Ishikawa (cell line): Measurements from ENCODE around the gene HDGFL2.

Experiments
- CEBPB ChIP-seq: IDR thresholded peaks from 2 replicates; pipeline ENCODE4 v1.6.1; 2012
- CREB1 ChIP-seq: IDR thresholded peaks from 2 replicates; pipeline ENCODE4 v1.6.1; 2012; ENCODE audit warnings: low read depth
- EGR1 ChIP-seq: IDR thresholded peaks from 2 replicates; pipeline ENCODE4 v1.6.1; 2012
- EP300 ChIP-seq: IDR thresholded peaks from 2 replicates; pipeline ENCODE4 v1.6.1; 2012; ENCODE audit warnings: borderline replicate concordance
- RAD21 ChIP-seq: IDR thresholded peaks from 2 replicates; pipeline ENCODE4 v1.6.1; 2012; ENCODE audit warnings: low read depth
- TAF1 ChIP-seq: IDR thresholded peaks from 2 replicates; pipeline ENCODE4 v1.6.1; 2012; ENCODE audit warnings: low read depth, mild to moderate bottlenecking
- TCF12 ChIP-seq: IDR thresholded peaks from 2 replicates; pipeline ENCODE4 v1.6.1; 2012; ENCODE audit warnings: low read depth
- TEAD4 ChIP-seq: IDR thresholded peaks from 2 replicates; pipeline ENCODE4 v1.6.1; 2012
- YY1 ChIP-seq: IDR thresholded peaks from 2 replicates; pipeline ENCODE4 v1.6.1; 2012; ENCODE audit warnings: low read depth
- ZBTB7A ChIP-seq: IDR thresholded peaks from 2 replicates; pipeline ENCODE4 v1.6.1; 2012; ENCODE audit warnings: low read depth
- TF ChIP-seq, protein P1 (sequence below): IDR thresholded peaks from 2 replicates; pipeline ENCODE4 v1.6.1; 2012
- TF ChIP-seq, protein P2 (sequence below): IDR thresholded peaks from 2 replicates; pipeline ENCODE4 v1.6.1; 2012; ENCODE audit warnings: low read depth, mild to moderate bottlenecking

DNA sequence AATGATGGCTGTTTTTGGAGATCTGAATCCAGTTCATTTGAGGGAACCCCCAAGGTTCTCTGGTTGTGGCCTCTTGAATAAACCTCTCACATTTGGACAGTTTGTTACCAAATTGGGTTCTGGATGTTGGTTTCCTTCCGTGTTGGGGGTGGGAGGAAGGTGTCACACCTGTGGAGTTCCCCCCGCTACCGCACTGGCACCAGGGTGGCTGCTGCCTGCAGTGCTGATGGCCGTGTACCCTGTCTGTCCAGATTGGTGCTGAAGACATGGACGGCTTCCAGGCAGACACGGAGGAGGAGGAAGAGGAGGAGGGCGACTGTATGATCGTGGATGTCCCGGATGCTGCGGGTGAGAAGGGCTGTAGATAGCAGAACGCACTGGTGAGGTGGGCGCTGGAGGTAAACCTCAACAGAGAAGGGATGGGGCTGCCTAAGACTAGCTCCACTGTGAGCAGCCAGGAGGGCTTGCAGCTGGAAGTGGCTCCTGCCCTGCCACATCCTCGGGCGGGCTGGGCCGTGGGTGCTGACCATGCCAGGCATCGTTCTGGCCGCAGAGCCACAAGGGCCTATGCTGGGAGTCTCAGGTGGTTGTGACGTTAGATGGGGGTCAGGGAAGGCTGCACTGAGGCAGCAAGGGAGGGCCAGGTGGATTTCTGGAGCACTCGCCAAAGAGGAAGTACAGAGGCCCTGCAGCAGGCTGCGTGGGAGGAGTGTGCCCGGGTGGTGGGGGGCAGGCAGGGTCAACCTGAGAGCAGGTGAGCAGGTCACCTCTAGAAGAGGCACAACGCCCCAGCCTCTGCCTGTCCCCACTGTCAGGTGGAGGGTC is 29.9 kb upstream of the HDGFL2 start:
- peak; percentile 13; the same call in 1 of the 2 replicates for TF ChIP-seq EGR1
- no peak for TF ChIP-seq YY1
- no peak for TF ChIP-seq EP300
- TF ChIP-seq, protein P1, sequence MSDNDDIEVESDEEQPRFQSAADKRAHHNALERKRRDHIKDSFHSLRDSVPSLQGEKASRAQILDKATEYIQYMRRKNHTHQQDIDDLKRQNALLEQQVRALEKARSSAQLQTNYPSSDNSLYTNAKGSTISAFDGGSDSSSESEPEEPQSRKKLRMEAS: no peak
- TF ChIP-seq RAD21: no peak
- TF ChIP-seq TEAD4: no peak
- TF ChIP-seq CEBPB: no peak
- TF ChIP-seq CREB1: no peak
- no peak for TF ChIP-seq TCF12
- TF ChIP-seq, protein P2, sequence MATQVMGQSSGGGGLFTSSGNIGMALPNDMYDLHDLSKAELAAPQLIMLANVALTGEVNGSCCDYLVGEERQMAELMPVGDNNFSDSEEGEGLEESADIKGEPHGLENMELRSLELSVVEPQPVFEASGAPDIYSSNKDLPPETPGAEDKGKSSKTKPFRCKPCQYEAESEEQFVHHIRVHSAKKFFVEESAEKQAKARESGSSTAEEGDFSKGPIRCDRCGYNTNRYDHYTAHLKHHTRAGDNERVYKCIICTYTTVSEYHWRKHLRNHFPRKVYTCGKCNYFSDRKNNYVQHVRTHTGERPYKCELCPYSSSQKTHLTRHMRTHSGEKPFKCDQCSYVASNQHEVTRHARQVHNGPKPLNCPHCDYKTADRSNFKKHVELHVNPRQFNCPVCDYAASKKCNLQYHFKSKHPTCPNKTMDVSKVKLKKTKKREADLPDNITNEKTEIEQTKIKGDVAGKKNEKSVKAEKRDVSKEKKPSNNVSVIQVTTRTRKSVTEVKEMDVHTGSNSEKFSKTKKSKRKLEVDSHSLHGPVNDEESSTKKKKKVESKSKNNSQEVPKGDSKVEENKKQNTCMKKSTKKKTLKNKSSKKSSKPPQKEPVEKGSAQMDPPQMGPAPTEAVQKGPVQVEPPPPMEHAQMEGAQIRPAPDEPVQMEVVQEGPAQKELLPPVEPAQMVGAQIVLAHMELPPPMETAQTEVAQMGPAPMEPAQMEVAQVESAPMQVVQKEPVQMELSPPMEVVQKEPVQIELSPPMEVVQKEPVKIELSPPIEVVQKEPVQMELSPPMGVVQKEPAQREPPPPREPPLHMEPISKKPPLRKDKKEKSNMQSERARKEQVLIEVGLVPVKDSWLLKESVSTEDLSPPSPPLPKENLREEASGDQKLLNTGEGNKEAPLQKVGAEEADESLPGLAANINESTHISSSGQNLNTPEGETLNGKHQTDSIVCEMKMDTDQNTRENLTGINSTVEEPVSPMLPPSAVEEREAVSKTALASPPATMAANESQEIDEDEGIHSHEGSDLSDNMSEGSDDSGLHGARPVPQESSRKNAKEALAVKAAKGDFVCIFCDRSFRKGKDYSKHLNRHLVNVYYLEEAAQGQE: no peak
- no peak for TF ChIP-seq TAF1
- TF ChIP-seq ZBTB7A: no peak
